Measurements from ENCODE around the gene MEIS2. TPM values are rescaled to one million over a fixed set of nuclear protein-coding genes. Genes with fewer than 3 reads are reported as not detected.

MEIS2 gene
- polyA plus RNA-seq, 4 donors: 138 to 178 (median 147) TPM

DNA sequence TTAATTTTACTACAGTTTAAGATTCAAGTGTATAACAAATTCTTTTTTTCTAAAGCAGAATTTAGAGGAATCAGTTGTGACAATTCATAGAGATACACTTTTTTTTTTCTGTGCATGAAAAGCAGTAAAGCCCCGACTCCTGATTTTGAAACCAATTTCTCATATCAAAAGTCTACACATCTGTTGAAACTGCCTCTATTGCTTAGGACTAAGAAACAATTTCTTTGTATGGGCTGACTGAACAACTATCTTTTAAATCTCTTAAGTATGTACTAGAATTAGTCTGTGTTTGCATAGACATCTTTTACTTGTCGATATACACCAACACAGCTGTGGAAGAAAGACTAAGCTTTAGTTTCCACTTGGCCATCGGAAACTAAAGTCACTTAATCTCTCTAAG, 127.6 kb downstream of the MEIS2 start:
- no peak for DNase-seq (ENCODE audit: low read depth in 4 of 4, low spot score in 2 of 4)

- no peak for DNase-seq (ENCODE audit: low read depth in 4 of 4, low spot score in 2 of 4)
Observed at GRCh38 chr15:36970522-36970921, 129.8 kb downstream of the MEIS2 start.

DNA sequence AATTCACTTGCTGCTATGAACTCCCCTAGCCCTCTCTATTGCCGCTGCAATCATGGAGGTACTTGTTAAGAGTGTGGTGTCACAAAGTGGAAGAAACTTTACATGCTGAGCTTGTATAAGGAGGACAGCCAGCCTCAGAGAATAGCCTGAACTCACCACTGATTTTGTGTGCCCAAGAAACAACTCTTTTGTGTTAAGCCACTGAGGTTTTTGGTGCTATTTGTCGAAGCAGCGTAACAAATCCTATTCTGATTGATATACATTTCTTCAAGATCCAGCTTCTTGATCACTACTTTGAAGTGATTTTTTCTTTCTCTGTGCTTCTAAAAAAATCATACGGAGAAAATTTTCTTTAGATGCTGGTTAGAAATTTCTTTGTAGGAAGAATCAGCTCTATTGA, 132.4 kb downstream of the MEIS2 start:
- DNase-seq (ENCODE audit: low read depth in 4 of 4, low spot score in 2 of 4): no peak

- no peak for DNase-seq (ENCODE audit: low read depth in 4 of 4, low spot score in 2 of 4)
Observed at GRCh38 chr15:36966708-36967107, 133.6 kb downstream of the MEIS2 start.

DNA sequence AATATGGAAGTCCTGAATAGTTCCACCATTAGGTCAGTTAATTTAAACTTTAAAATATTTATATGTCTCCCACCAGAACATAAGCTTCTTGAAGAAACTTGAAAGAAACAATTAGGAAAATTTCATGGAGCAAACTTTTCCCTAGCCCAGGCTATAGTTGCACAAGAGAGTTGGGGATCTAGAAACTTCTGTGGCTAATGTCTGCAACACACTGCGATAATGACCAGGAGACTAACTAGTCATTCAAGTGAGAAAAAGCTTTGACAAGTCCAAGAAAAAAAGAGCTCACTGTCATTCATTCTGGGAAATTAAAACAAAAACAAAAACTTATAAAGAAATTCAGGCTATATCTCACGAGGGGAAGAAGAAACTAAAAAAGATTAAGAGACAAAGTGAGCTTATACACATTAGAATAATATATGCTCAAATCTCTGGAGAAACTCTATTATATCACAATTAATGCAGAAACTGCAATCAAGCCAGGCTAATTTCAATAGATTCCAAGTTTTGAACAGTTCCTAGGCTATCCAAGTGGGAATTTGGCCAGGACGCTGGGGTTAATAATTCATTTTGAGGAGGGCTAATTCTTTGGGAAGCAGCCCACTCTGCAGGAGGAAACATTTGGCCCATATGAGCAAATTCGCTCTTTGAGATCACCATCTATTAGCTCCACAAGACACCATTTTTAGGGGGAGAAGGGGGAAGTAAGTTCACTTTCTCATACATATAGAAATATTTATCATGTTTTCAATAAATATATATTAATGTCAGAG, 134.6 kb downstream of the MEIS2 start:
- DNase-seq (ENCODE audit: low read depth in 4 of 4, low spot score in 2 of 4): no peak

DNA sequence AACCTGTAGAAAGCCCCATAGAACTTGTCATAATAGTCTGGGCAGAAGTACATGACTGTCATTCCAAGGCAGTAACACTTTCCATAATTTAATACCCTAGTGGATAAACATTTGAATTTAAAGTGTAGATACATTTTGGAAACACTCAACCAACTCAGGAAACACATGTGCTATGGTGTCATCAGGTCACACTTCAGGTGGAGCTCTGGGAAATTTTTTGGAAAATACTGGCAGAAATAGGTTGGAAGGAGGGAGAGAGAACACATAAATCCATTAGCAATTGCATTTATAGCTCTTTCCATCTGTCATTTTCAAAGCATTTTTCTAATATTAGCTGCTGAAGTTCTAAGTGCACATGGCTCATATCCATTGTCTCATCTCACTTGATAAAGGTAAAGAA, 135.7 kb downstream of the MEIS2 start:
- DNase-seq (ENCODE audit: low read depth in 4 of 4, low spot score in 2 of 4): no peak

GRCh38 chr15:36961956-36962355, 138.4 kb downstream of the MEIS2 start:
- no peak for DNase-seq (ENCODE audit: low read depth in 4 of 4, low spot score in 2 of 4)

DNA sequence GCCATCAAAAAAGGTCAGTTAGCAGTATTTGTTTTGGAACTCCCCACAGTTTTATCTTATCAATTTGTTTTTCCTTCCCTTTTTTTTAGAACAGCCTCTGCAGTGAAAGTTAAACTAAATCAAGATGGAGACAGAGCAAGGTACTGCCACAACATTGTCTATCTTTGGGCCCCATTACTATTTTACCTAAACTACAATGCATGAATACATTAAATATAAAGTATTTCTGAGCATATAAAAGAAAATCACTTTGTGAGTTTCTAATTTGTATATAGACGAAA, 139.5 kb downstream of the MEIS2 start:
- DNase-seq (ENCODE audit: low read depth in 4 of 4, low spot score in 2 of 4): no peak

GRCh38 chr15:36960179-36960946, 140.0 kb downstream of the MEIS2 start:
- no peak for DNase-seq (ENCODE audit: low read depth in 4 of 4, low spot score in 2 of 4)

DNA sequence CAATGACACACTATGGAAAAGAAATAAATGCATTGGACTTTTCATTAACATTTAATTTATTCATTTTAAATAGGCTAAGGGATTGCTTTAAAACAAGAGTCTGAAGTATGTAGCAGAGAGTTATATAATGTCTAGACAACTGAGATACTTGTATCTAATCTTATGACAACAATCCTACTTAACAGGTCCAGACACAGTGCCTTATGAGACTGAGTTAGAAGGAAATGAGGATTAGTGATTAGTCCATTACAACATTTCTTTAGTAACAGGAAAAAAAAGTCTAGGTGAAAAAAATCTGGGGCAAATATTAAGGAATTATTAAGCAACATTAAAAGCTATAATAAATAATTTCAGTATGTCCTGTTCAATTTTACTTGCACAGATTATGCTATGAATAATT, 140.6 kb downstream of the MEIS2 start:
- no peak for DNase-seq (ENCODE audit: low read depth in 4 of 4, low spot score in 2 of 4)

DNA sequence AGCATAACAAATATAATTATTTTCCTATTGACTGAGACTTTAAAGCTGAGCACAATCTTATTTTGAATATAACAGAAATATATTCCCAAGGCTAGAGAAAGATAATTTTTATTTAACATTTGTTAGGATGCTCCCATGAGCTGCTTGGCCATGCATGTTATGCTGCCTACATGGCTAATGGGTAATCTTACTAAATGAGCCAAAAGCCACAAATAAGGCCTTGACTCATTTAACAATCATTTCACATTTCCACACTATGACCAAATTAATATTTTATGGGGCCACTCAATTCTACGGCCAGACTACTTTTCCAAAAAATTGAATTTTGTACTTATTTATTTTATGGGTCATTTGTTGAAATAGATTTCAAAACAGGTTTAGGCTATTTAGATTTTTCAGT, 141.7 kb downstream of the MEIS2 start:
- no peak for DNase-seq (ENCODE audit: low read depth in 4 of 4, low spot score in 2 of 4)

DNA sequence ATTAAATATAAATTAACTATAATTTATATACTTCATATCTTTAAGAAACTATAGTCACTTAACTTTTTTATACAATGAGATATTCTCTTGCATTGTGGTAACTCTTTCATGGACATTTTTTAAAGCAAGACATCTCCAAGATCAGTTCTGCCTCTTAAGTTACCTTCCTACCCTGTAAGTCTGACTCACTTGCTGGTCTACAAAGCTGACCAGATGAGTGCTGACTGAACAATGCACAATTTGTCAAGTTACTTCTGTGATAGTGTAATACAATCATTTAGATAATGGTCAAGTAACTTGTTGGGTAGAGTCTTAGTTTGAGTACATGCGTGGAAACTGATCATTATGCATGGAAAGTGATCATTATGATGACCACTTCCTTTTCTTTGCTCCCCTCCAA, 145.9 kb downstream of the MEIS2 start:
- DNase-seq (ENCODE audit: low read depth in 4 of 4, low spot score in 2 of 4): no peak

DNA sequence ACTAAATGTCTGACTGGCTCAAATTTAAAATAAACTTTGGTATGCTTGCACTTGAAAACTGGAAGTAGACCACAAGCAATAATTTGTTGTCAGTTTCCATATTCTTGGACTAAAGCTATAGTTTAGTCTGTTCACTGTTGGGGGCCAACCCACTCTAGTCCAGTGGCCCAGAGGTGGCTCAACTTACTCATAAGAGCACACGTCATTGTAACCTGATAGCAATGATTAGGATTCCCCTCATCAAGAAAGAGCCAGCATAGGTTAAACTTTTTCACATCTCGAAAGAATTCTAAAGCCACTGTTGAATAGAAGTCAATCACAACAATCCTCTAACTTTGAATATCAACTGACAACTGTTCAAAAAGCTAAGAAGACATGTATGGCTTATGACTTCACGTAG, 147.0 kb downstream of the MEIS2 start:
- no peak for DNase-seq (ENCODE audit: low read depth in 4 of 4, low spot score in 2 of 4)

- DNase-seq (ENCODE audit: low read depth in 4 of 4, low spot score in 2 of 4): no peak
Observed at GRCh38 chr15:36951731-36952247, 148.6 kb downstream of the MEIS2 start.

- no peak for DNase-seq (ENCODE audit: low read depth in 4 of 4, low spot score in 2 of 4)
Observed at GRCh38 chr15:36950371-36950770, 150.0 kb downstream of the MEIS2 start.

- DNase-seq (ENCODE audit: low read depth in 4 of 4, low spot score in 2 of 4): no peak
Observed at GRCh38 chr15:36948982-36949381, 151.4 kb downstream of the MEIS2 start.

GRCh38 chr15:36947035-36947719, 153.2 kb downstream of the MEIS2 start:
- no peak for DNase-seq (ENCODE audit: low read depth in 4 of 4, low spot score in 2 of 4)

DNA sequence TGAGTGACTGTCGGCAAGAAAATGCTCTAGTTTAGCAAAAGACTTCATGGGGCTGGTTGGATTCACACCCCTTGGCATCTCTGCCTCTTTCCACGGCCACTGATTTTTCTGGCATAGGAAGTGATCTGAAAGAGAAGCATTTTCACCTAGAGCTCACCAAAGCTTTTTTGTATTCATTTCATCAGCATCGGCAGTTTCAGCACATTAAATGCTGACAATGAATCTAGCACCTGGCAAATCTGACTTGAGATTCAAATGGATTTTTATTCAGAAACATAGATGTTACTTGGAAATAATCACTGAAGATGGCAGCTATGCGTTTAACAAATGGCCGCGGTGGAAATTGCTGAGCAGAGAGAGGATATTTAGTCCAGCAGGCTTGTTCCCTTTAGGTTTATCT, 155.9 kb downstream of the MEIS2 start:
- DNase-seq (ENCODE audit: low read depth in 4 of 4, low spot score in 2 of 4): no peak

DNA sequence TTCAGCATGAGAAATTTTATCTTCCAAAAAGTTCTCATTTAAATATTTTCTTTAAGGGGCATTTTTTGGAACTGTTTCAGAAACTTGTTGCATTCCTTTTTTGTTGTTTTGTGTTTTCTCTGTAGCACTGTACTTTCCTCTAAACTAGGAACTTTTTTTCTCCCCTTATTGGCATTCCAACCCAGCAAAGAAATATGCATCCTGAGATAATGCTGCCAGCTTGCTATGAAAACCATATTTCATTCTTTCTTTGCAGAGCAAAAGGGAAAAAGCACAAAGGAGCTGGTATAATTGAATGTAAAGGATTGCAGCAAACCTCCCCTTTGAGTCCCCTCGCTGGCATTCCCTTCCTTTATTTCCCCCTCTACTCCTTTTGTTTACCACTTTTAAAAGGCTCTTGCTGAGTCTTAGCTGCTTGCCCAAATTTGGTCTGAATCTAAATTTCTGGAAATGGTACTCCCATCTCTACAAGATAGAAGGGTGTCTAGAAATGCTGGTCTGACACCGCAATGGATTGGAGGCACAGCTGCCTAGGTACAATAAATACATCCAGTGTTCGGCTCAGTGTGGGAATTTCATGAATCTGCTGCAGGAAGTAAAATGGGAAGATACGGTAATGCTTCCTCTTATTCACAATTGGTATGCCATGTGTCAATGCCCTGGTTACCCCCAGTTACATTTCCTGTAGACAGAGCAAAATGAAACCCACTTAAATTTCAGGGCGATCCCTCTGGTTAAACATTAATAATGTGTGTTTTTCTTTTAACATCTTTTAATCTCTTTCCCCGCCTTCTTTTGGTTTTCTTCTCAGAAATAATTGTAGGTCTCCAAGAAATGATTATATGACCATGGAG, 156.6 kb downstream of the MEIS2 start:
- DNase-seq (ENCODE audit: low read depth in 4 of 4, low spot score in 2 of 4): no peak

GRCh38 chr15:36942248-36942827, 158.0 kb downstream of the MEIS2 start:
- no peak for DNase-seq (ENCODE audit: low read depth in 4 of 4, low spot score in 2 of 4)
